ENCODE measurements around the gene PIK3C3. TPM values are rescaled to one million over a fixed set of nuclear protein-coding genes. Genes with fewer than 3 reads are reported as not detected.

PIK3C3 gene
- total RNA-seq, 2 experiments from 2014 or later, result 52.6 to 62.1 TPM

- TF ChIP-seq, protein P1, sequence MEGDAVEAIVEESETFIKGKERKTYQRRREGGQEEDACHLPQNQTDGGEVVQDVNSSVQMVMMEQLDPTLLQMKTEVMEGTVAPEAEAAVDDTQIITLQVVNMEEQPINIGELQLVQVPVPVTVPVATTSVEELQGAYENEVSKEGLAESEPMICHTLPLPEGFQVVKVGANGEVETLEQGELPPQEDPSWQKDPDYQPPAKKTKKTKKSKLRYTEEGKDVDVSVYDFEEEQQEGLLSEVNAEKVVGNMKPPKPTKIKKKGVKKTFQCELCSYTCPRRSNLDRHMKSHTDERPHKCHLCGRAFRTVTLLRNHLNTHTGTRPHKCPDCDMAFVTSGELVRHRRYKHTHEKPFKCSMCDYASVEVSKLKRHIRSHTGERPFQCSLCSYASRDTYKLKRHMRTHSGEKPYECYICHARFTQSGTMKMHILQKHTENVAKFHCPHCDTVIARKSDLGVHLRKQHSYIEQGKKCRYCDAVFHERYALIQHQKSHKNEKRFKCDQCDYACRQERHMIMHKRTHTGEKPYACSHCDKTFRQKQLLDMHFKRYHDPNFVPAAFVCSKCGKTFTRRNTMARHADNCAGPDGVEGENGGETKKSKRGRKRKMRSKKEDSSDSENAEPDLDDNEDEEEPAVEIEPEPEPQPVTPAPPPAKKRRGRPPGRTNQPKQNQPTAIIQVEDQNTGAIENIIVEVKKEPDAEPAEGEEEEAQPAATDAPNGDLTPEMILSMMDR (IDR thresholded peaks at IDR 0.05), result no peak
- CTCF ChIA-PET, result interaction anchor here (4.5 kb wide), 1 partner anchor 10 kb away, joined by 59 read pairs; no protein-coding TSS in a partner anchor
- peaks cover 39% of the 10 kb centered on the region for H3K4me1 Mint-ChIP-seq (ENCODE audit: low read depth)
- ATAC-seq, result no peak
- intact Hi-C loops (cut with micrococcal nuclease), result loop anchor here (5.0 kb wide), 1 partner anchor 43 kb away; no protein-coding TSS in a partner anchor
- no peak overlapping the region for H3K4me3 Mint-ChIP-seq
- H3K27me3 Mint-ChIP-seq, result no peaks in the 10 kb centered on the region
- H3K36me3 Mint-ChIP-seq (ENCODE audit: low read depth), result peaks cover 24% of the 10 kb centered on the region
- POLR2A ChIA-PET, result no interaction called here
- no peaks in the 10 kb centered on the region for H3K9me3 Mint-ChIP-seq
- DNase-seq, result no peak
- H3K27ac Mint-ChIP-seq, result peak overlapping the region; percentile 46
Observed at GRCh38 chr18:42025491-42025890, 70.5 kb downstream of the PIK3C3 start.

DNA sequence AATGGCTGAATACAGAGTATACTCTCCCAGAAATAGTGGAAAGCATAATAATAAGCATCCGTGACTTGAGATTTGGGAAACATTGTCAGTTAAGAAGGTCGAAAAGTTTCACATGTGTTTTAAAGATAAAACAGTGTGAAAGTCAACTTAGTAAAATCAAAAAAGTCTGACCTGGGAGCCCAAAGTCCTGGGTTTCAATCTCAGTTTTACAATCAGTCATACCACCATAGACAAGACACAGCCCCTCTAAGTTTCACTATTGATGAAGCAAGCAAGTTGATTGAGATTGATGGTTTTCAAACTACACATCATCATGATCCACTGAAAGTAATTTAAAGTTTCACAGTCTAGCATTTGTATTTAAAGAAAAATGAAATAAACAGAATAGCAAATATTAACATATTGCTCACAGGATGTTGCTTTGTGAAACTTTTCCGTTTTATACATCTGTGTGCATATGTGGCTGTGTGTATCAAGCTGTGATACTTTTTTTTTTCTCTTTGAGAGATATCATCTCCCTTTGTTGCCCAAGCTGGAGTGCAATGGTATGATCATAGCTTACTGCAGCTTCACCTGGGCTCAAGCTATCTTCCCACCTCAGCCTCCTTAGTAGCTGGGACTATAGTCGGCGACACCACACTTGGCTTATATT, 71.1 kb downstream of the PIK3C3 start:
- Mint-ChIP-seq H3K27ac (peak overlapping the region; percentile 55), H3K4me3 (no peak overlapping the region), H3K27me3 (no peaks in the 10 kb centered on the region), H3K9me3 (no peaks in the 10 kb centered on the region), H3K4me1 (ENCODE audit: low read depth) (peaks cover 39% of the 10 kb centered on the region), H3K36me3 (ENCODE audit: low read depth) (peaks cover 26% of the 10 kb centered on the region)
- TF ChIP-seq, protein P1 (IDR thresholded peaks at IDR 0.05), result no peak
- peak; percentile 18 for DNase-seq
- ChIA-PET CTCF (interaction anchor here (1.0 to 4.5 kb wide), 3 partner anchors 10 to 81 kb away, joined by 4 to 59 read pairs (median 6); no protein-coding TSS in a partner anchor), POLR2A (no interaction called here)
- peak; percentile 83 for ATAC-seq
- intact Hi-C loops (cut with micrococcal nuclease), result loop anchor here (5.0 kb wide), 1 partner anchor 44 kb away; no protein-coding TSS in a partner anchor

- DNase-seq (peak; percentile 41), ATAC-seq (no peak)
- ChIA-PET POLR2A (interaction anchor here (1.2 kb wide), 1 partner anchor 10 kb away, joined by 3 read pairs; no protein-coding TSS in a partner anchor), CTCF (interaction anchor here (0.7 to 4.5 kb wide), 36 partner anchors 9 to 269 kb away, joined by 3 to 59 read pairs (median 4); partner anchors contain the start of gene PIK3C3)
- H3K4me1 Mint-ChIP-seq (ENCODE audit: low read depth), result peaks cover 38% of the 10 kb centered on the region
- no peak overlapping the region for H3K27ac Mint-ChIP-seq
- no peaks in the 10 kb centered on the region for H3K27me3 Mint-ChIP-seq
- intact Hi-C loops (cut with micrococcal nuclease), result loop anchor here (5.0 kb wide), 1 partner anchor 46 kb away; no protein-coding TSS in a partner anchor
- H3K9me3 Mint-ChIP-seq, result no peaks in the 10 kb centered on the region
- H3K4me3 Mint-ChIP-seq, result no peak overlapping the region
- TF ChIP-seq, protein P1 (IDR thresholded peaks at IDR 0.05), result peak; percentile 81
- peaks cover 32% of the 10 kb centered on the region for H3K36me3 Mint-ChIP-seq (ENCODE audit: low read depth)
Observed at GRCh38 chr18:42028247-42028832, 73.3 kb downstream of the PIK3C3 start.

DNA sequence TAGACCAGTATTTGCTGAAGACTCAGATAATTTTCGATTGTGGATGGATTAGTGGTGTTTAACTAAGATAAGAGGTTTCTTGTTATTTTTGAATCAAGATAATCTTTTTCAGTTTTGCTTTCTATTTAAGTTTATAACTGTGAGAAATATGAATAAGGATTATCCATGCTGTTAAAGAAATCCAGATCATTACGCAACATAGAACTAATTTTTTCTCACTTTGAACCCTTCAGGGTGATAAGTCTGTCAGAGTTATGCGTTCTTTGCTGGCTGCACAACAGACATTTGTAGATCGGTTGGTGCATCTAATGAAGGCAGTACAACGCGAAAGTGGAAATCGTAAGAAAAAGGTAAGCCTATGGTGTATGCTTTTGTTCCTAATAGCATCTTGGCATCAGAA, 74.1 kb downstream of the PIK3C3 start:
- no peak overlapping the region for H3K27ac Mint-ChIP-seq
- TF ChIP-seq, protein P1 (IDR thresholded peaks at IDR 0.05), result no peak
- no peak overlapping the region for H3K4me3 Mint-ChIP-seq
- H3K9me3 Mint-ChIP-seq, result no peaks in the 10 kb centered on the region
- CTCF ChIA-PET, result interaction anchor here (1.3 to 4.5 kb wide), 6 partner anchors 10 to 50 kb away, joined by 4 to 59 read pairs (median 10); no protein-coding TSS in a partner anchor
- H3K27me3 Mint-ChIP-seq, result no peaks in the 10 kb centered on the region
- H3K36me3 Mint-ChIP-seq (ENCODE audit: low read depth), result peaks cover 36% of the 10 kb centered on the region
- H3K4me1 Mint-ChIP-seq (ENCODE audit: low read depth), result peaks cover 32% of the 10 kb centered on the region
- POLR2A ChIA-PET, result interaction anchor here (1.2 kb wide), 1 partner anchor 9 kb away, joined by 3 read pairs; no protein-coding TSS in a partner anchor
- DNase-seq (no peak), ATAC-seq (no peak)
- intact Hi-C loops (cut with micrococcal nuclease), result loop anchor here (5.0 kb wide), 1 partner anchor 47 kb away; no protein-coding TSS in a partner anchor

Data from activated CD8-positive, alpha-beta T cell treated with anti-CD3 and anti-CD28 coated beads for 36 hours (primary cell).